ENCODE measurements around the gene TECPR1.

The TECPR1 gene

GRCh38 chr7:98256431-98256830 lies 4.4 kb upstream of the TECPR1 start:
- no peak overlapping the region for H3K9ac ChIP-seq (ENCODE audit: low read length)
- H3K36me3 ChIP-seq (ENCODE audit: low read length) = no peaks in the 10 kb centered on the region
- no peak overlapping the region for H3K27ac ChIP-seq (ENCODE audit: low read depth, low read length)
- H3F3A ChIP-seq (ENCODE audit: insufficient read depth) = peaks cover 1% of the 10 kb centered on the region; the same call in 1 of the 2 replicates
- no peaks in the 10 kb centered on the region for H3K27me3 ChIP-seq (ENCODE audit: low read length)
- H3K9me3 ChIP-seq (ENCODE audit: insufficient read depth, low read length) = peaks cover 4% of the 10 kb centered on the region; the same call in 1 of the 2 replicates
- no peak overlapping the region for H2AFZ ChIP-seq (ENCODE audit: low read depth, low read length, severe bottlenecking)
- TF ChIP-seq CTCF (IDR thresholded peaks at IDR 0.05; ENCODE audit: insufficient read depth, low read length, poor library complexity, severe bottlenecking) (no peak), EZH2phosphoT487 (conservative IDR thresholded peaks at IDR 0.05; ENCODE audit: low read length) (no peak)
- no peaks in the 10 kb centered on the region for H4K20me1 ChIP-seq (ENCODE audit: low read depth, low read length)
- no peaks in the 10 kb centered on the region for H3K9me2 ChIP-seq (replicated peaks; ENCODE audit: insufficient read depth, low read length)
- no peak overlapping the region for H3K4me3 ChIP-seq (ENCODE audit: insufficient read depth, low read length, poor library complexity, severe bottlenecking)
- H3K4me2 ChIP-seq (ENCODE audit: low read depth, low read length, poor library complexity, severe bottlenecking) = no peak overlapping the region
- peaks cover 8% of the 10 kb centered on the region for H3K79me2 ChIP-seq (ENCODE audit: insufficient read depth, low read length)

- no peaks in the 10 kb centered on the region for H3K27me3 ChIP-seq (ENCODE audit: low read length)
- no peak overlapping the region for H2AFZ ChIP-seq (ENCODE audit: low read depth, low read length, severe bottlenecking)
- H3K9me2 ChIP-seq (replicated peaks; ENCODE audit: insufficient read depth, low read length) = no peaks in the 10 kb centered on the region
- H3K9me3 ChIP-seq (ENCODE audit: insufficient read depth, low read length) = no peaks in the 10 kb centered on the region
- no peaks in the 10 kb centered on the region for H4K20me1 ChIP-seq (ENCODE audit: low read depth, low read length)
- no peak overlapping the region for H3K4me2 ChIP-seq (ENCODE audit: low read depth, low read length, poor library complexity, severe bottlenecking)
- H3K79me2 ChIP-seq (ENCODE audit: insufficient read depth, low read length) = peaks cover 8% of the 10 kb centered on the region
- no peak overlapping the region for H3K4me3 ChIP-seq (ENCODE audit: insufficient read depth, low read length, poor library complexity, severe bottlenecking)
- TF ChIP-seq CTCF (IDR thresholded peaks at IDR 0.05; ENCODE audit: insufficient read depth, low read length, poor library complexity, severe bottlenecking) = no peak
- TF ChIP-seq EZH2phosphoT487 (conservative IDR thresholded peaks at IDR 0.05; ENCODE audit: low read length) = no peak
- H3F3A ChIP-seq (ENCODE audit: insufficient read depth) = peaks cover 10% of the 10 kb centered on the region
- no peaks in the 10 kb centered on the region for H3K36me3 ChIP-seq (ENCODE audit: low read length)
- H3K27ac ChIP-seq (ENCODE audit: low read depth, low read length) = no peak overlapping the region
- H3K9ac ChIP-seq (ENCODE audit: low read length) = no peak overlapping the region
Measured at GRCh38 chr7:98254951-98255610, 3.0 kb upstream of the TECPR1 start.

DNA sequence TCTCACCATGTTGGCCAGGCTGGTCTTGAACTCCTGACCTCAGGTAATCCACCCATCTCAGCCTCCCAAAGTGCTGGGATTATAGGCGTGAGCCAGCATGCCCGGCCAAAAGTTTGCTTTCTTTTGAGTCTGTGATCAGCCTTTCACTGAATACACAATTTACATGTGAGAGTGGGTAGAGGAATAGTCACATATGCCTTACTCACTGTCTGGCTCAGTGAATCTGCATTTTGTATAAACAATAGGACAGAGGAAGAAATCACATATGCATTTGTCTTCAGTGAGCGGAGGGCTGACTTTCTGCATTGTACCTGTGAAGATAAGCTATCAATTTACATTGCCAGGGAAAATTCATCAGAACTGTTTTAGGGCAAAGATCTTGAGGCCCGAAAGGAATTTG lies 2.5 kb upstream of the TECPR1 start:
- no peak overlapping the region for H3K9ac ChIP-seq (ENCODE audit: low read length)
- no peaks in the 10 kb centered on the region for H3K9me2 ChIP-seq (replicated peaks; ENCODE audit: insufficient read depth, low read length)
- H3K9me3 ChIP-seq (ENCODE audit: insufficient read depth, low read length) = no peaks in the 10 kb centered on the region
- H3K27ac ChIP-seq (ENCODE audit: low read depth, low read length) = no peak overlapping the region
- H3K36me3 ChIP-seq (ENCODE audit: low read length) = no peaks in the 10 kb centered on the region
- no peaks in the 10 kb centered on the region for H3K27me3 ChIP-seq (ENCODE audit: low read length)
- no peak overlapping the region for H3K4me3 ChIP-seq (ENCODE audit: insufficient read depth, low read length, poor library complexity, severe bottlenecking)
- H2AFZ ChIP-seq (ENCODE audit: low read depth, low read length, severe bottlenecking) = no peak overlapping the region
- TF ChIP-seq EZH2phosphoT487 (conservative IDR thresholded peaks at IDR 0.05; ENCODE audit: low read length) = no peak
- H3K4me2 ChIP-seq (ENCODE audit: low read depth, low read length, poor library complexity, severe bottlenecking) = no peak overlapping the region
- no peaks in the 10 kb centered on the region for H4K20me1 ChIP-seq (ENCODE audit: low read depth, low read length)
- H3K79me2 ChIP-seq (ENCODE audit: insufficient read depth, low read length) = peaks cover 8% of the 10 kb centered on the region
- H3F3A ChIP-seq (ENCODE audit: insufficient read depth) = peaks cover 10% of the 10 kb centered on the region

- peaks cover 8% of the 10 kb centered on the region for H3K79me2 ChIP-seq (ENCODE audit: insufficient read depth, low read length)
- no peaks in the 10 kb centered on the region for H3K36me3 ChIP-seq (ENCODE audit: low read length)
- no peaks in the 10 kb centered on the region for H3K9me2 ChIP-seq (replicated peaks; ENCODE audit: insufficient read depth, low read length)
- TF ChIP-seq CTCF (IDR thresholded peaks at IDR 0.05; ENCODE audit: insufficient read depth, low read length, poor library complexity, severe bottlenecking) (no peak), EZH2phosphoT487 (conservative IDR thresholded peaks at IDR 0.05; ENCODE audit: low read length) (no peak)
- peak overlapping the region; percentile 63 for H3K4me3 ChIP-seq (ENCODE audit: insufficient read depth, low read length, poor library complexity, severe bottlenecking)
- no peaks in the 10 kb centered on the region for H4K20me1 ChIP-seq (ENCODE audit: low read depth, low read length)
- no peaks in the 10 kb centered on the region for H3K9me3 ChIP-seq (ENCODE audit: insufficient read depth, low read length)
- H3F3A ChIP-seq (ENCODE audit: insufficient read depth) = peaks cover 10% of the 10 kb centered on the region
- peak overlapping the region; percentile 82 for H2AFZ ChIP-seq (ENCODE audit: low read depth, low read length, severe bottlenecking)
- no peaks in the 10 kb centered on the region for H3K27me3 ChIP-seq (ENCODE audit: low read length)
- H3K4me2 ChIP-seq (ENCODE audit: low read depth, low read length, poor library complexity, severe bottlenecking) = peak overlapping the region; percentile 63
- peak overlapping the region; percentile 65 for H3K9ac ChIP-seq (ENCODE audit: low read length)
- H3K27ac ChIP-seq (ENCODE audit: low read depth, low read length) = no peak overlapping the region
Measured at GRCh38 chr7:98252425-98253054, 508 bp upstream of the TECPR1 start.

All from SU-DHL-6 (cell line).